Measurements from ENCODE around the gene IFNA6.
"Not testable (repeated sequence)": the region's sequence is repeated elsewhere in the genome, so short reads cannot be mapped to it uniquely, and the experiment has no call there.

IFNA6 gene

GRCh38 chr9:21350787-21351186 is at the start of gene IFNA6:
IFNA6 (minus strand) TSS chr9:21350887; CDS start chr9:21350887, 0 bp downstream.
- FAIRE-seq: no peak

- FAIRE-seq: no peak
These were observed 49.3 kb upstream of the IFNA6 start for GRCh38 chr9:21399956-21400355.

DNA sequence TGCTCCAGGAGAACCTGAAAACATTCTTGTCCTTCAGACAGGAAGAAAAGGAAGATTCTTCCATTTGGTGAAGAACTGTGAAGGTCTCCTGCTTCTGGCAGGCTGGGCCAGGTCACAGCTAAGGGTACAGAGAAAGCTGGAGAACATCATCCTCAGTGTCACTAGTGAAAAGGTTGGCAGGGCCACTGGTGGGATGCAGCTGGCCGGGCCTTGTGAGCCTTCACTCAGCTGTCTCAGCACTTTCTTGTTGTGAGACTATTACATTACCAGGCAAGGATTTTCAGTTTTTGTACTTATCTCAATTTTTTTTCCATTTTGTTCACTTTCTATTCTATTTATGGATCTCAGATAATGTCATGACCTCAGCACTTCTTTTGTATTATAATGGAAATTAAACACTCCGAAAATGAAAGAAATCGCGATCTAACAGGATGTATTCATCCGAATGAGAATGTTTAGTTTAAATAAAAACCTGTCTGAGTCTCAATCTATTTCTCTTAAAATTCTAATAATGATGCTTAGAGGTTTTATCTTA is 48.3 kb upstream of the IFNA6 start:
- FAIRE-seq: no peak

DNA sequence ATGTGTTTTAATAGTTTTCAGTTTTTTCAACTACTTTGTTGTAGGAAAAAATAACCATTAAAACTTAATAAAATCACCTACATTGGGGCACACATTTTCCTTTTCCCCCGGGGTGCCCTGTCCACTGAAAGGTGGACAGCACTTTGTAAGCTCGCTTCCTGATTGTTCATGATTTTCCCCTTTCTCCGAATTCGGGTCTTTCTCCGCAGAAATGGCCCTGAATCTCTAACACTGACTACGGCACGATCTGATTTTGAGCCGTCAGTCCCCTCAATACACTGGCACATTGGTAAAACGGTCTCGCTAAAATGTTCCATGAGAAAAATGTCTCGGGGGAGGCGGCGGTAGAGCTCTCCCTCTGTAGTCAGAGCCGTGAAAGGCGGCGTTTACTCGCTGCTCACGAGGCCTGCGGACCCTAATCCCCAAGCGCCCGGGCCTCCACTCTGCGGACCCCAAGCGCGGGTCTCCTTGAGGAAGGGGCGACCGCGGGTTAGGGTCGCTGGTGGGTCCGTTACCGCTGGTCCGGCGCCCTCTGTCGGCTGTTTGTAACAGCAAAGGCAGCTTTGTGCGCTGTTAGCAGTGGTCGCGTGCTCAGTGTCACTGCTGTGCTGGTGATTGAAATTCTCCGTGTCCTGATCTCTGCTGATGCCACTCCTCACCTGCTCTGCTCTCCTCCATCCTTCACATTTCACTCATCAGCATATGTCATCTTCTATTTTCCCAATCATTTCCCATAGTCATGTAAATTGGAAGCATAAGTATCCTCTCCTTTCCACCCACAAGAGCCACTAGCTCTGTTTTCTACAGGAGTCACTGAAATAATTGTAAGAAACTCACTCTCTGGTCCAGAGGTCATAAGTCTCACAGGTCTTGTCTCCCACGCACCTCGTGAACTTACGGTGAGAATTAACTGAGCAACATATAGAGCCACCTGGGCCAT is 45.4 kb upstream of the IFNA6 start:
- FAIRE-seq: no peak

DNA sequence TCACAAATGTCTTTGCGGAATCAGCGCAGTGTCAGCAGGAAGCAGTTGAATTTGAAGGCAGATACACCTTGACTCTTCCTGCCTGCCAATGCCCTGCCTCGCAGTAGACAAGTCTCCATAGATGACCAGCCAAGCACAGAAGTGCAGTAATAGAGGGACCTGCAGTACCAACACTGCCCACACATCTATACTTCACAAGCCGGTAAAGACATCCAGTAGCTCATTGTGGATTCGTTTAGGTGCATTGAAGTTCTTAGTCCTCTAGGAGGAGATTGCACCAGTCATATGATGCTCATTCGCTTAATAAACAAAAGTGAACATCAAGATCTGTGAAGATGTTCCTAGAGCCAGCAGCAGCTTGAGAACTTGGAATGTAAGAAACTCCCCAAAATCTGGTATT is 41.6 kb upstream of the IFNA6 start:
- FAIRE-seq: no peak

DNA sequence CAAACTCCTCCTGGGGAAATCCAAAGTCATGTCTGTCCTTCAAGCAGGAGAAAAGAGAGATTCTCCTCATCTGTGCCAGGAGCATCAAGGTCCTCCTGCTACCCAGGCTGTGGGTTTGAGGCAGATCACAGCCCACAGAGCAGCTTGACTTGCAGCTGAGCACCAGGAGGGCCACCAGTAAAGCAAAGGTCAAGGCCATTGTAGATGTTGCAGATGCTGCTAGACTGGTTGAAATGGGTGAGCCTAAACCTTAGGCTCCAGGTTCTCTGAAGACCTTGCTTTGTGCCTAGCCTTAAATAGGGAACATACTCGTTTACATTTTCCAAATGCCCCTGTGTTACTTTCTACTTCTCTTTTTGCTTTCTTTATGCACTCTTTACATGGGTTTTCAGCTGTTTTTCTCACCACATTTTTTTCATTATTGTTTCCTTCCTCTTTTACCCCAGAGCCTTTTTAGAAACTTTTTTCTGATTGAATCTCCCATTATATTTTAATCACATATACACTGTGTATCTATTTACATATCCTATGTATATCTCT is 34.5 kb upstream of the IFNA6 start, which contains the start of gene IFNA2:
Gene IFNA2, minus strand, starts transcription at position 268 of the 540 bp plus-strand sequence. Its CDS starts 69 bp downstream, at position 199.
- peak; percentile 84 for FAIRE-seq

- FAIRE-seq: no peak
These were observed 32.9 kb upstream of the IFNA6 start for GRCh38 chr9:21383627-21384026.

DNA sequence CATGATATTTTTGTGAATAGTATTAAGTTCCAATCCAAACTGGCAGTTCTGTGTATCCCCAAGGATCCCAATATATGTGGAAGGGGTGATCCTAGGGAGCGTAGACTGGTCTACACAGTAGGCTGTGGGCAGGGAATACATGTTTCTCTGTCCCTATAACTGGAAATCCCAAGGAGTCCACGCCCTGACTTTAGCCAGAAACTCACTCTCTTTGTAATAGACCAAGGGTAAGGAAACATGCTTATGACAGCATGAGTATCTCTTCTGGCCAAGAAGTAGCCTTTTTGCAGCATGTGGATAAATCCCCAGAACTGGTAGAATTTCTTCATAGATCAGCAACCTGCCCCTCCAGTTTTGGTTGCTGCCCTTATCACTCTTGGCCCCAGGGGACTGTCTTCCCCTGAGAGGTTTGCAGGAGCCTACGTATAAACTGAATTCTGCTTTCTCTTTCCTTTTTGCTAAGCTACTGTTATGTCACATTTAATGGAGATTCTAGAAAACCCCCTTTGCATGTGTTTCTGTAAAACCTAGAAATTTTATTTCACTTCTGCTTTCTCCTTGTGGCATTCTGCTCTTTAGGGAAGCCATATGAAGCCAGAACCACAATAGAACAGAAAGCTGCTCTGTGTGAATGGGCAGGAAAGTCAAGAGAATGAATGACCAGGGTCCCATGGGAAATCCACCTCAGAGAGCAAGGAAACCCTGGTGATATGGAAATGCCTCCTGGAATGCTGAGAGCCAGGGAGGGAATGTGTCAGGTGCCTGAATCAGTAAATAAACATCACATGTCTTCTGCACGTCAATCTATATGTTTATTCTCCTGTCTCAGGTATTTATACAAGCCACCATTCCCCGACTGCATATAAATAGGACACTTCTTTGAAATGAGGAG is 31.0 kb upstream of the IFNA6 start:
- no peak for FAIRE-seq

- FAIRE-seq: not testable (repeated sequence)
These were observed 20.8 kb upstream of the IFNA6 start for GRCh38 chr9:21371467-21371866.

- FAIRE-seq: no peak
These were observed 17.3 kb upstream of the IFNA6 start, which contains the start of gene IFNA13 for GRCh38 chr9:21367957-21368356. IFNA13 (minus strand) TSS chr9:21368057; CDS start chr9:21368010, 47 bp downstream.

DNA sequence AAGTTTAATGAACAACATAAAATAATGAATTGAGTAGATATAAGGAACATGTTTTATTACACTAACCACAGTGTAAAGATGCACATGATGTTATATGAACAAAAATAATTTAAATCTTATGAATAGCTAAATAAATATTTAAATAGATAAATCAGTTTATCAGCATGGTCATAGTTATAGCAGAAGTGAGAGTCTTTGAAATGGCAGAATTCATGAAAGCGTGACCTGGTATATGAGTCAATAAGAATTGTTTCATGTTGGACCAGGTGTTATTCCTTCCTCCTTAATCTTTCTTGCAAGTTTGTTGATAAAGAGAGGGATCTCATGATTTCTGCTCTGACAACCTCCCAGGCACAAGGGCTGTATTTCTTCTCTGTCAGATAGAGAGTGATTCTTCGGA is 16.5 kb upstream of the IFNA6 start:
- not testable (repeated sequence) for FAIRE-seq

DNA sequence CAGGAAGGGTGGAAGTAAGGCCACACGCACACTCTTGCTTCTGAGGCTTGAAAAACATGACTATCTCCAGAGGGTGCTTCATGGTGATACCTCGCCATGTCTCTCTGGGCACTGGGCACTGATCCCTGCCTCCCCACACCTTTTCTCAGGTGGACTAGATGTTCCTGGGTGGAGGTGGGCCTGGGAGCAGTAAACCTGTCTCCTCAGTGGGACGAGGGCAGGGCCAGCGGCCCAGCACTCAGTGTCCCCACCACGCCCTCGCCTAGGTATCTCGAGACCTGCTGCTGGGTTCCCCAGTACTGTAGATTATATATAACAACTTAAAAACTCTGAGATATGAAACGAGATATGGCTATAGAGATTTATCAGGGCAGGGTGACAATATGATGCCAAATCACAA is 11.6 kb upstream of the IFNA6 start:
- no peak for FAIRE-seq

- FAIRE-seq: no peak
These were observed 7.1 kb upstream of the IFNA6 start for GRCh38 chr9:21357479-21358460.

DNA sequence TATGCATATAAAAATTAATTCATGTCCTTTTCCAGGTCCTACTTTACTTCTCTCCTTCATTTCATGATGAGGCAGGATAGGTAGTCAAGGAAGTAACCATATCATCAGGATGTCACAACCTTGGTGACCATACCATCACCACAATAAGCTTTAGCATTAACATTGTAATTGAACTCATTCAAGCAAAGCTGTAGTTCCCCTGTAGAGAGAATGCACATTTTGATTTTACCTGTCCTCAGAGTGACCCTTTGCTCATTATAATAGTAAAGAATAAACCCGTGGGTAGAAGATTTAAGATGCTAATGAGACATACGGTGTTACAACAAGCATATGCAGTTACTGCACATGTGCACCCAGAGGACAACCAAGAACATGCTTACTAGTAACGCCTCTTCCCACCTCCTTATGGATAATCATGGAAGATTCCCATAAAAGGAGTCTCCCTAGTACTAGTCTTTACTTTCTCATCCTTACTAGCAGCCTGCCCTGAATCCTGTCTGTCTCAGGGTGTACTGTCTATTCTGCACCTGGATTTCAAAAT is 2.2 kb downstream of the IFNA6 start:
- FAIRE-seq: no peak

DNA sequence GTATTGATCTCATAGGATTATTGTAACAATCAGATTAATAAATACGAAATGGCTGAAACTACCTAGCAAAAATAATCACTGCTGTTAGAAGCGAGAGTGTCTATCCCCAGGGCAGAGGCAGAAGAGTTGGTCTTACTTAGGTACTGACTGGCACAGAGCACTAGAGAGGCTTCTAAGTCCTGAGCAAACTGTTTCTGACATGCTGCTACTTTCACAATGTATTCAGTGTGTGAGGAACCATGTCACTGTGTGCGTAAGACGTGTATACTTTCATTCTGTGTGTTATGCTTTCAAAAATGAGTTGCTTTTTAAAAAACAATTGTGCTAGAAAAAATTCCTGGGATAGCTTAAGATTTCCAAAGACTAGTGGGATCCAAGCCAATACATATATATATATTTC is 10.0 kb downstream of the IFNA6 start:
- no peak for FAIRE-seq

- no peak for FAIRE-seq
These were observed 14.2 kb downstream of the IFNA6 start for GRCh38 chr9:21336457-21336856.

DNA sequence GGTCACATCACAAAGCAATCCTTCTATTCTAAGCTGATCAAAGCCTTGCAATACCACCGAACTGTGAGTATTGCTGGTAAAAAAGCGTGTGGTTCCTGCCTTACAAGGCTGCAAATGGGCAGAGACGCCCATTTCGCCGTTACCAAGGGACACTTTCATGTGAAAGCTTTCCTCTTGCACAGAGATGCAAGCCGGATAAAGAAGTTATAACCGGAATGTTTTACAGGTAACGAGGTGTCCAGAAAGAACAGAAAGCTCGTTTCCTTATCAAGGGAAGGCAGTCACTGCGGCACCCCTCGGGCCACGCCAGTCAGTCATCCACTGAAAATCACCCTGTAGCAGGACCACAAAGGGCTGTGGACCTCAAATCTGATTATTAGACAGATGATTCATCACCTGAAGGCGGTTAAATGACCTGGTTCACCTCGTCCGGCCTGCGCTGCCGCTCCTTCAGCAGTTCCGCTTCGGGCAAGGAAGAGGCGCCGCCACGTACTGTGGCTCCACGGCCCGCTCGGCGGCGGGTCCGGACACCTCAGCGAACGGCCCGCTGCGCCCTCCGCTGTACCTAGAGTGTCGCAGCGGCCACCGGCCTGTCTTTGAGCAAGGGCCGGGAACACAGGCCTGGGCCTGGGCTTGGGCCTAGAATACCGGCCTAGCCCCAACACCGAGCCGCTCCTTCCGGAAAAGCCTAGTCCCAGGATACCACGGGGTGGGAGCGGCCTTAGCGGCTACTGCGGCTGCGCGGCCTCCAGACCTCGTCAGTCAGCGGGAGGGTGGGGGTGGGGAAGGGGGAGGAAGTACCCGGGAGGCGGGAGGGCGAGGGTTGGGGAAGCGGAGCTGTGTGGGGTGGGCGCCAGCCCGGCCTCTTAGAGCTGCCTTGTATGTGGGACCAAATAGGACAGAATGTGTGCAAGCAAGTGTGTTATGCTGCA is 15.7 kb downstream of the IFNA6 start, which contains the start of gene KLHL9:
Gene KLHL9, minus strand, starts transcription at position 704 of the 932 bp plus-strand sequence. Its CDS starts 545 bp downstream, at position 159.
- no peak for FAIRE-seq

GRCh38 chr9:21333226-21333625 is 17.5 kb downstream of the IFNA6 start:
- FAIRE-seq: no peak

- no peak for FAIRE-seq
These were observed 18.8 kb downstream of the IFNA6 start for GRCh38 chr9:21331676-21332402.
